GM20431 (cell line): ENCODE results near the gene QRSL1.
"Not testable (repeated sequence)": the region's sequence is repeated elsewhere in the genome, so short reads cannot be mapped to it uniquely, and the experiment has no call there.

ENCODE experiments used
- in situ Hi-C: fragments of 300-500 bp; cut with MseI, MboI; formaldehyde crosslinking; loops from one replicate; pipeline ENCODE4 v1.15.0; 2020; ENCODE audit warnings: low sequenced_read_pairs; ENCODE audit not compliant: unreplicated experiment

The QRSL1 gene

DNA sequence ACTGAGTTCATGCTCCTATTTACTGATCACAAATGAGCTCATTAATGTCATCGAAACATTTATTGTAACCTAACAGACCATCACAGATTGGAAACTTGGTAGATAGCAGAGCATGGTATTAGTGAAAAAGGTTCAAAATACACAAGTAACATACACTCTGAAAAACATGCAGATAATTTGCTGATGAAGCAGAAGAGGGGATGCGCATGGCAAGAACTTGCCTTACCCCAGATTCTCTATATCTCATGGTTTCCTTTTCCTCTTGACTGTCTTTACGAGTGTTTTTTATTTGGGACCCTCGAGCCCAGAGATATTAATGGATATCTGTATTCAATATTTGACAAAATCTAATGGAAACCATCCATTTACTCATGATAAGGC lies 37.6 kb downstream of the QRSL1 start:
- in situ Hi-C loops: no loop called here

- in situ Hi-C loops: no loop called here
Observed at GRCh38 chr6:106670236-106670635, 40.9 kb downstream of the QRSL1 start.

DNA sequence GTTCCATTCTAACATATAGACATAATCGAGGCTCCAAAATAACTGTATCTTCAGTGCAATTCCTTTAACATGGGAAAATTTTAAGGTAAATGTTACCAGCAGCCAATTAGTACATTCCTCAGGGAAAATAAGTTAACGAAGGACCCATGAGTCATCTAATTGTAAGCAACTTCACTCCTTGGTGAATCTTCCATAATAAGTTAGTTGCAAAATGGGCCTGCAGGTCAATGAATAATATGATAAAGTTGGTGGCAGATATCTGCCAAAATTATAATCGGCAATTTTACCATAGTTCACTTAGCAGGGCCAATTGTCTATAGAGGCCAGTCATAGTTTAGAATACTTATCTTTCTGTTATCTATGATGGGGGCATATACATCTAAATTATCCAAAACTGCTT lies 42.3 kb downstream of the QRSL1 start:
- in situ Hi-C loops: no loop called here

GRCh38 chr6:106674541-106675229 lies 45.3 kb downstream of the QRSL1 start:
- in situ Hi-C loops: no loop called here

GRCh38 chr6:106677282-106677681 lies 47.9 kb downstream of the QRSL1 start:
- in situ Hi-C loops: no loop called here

DNA sequence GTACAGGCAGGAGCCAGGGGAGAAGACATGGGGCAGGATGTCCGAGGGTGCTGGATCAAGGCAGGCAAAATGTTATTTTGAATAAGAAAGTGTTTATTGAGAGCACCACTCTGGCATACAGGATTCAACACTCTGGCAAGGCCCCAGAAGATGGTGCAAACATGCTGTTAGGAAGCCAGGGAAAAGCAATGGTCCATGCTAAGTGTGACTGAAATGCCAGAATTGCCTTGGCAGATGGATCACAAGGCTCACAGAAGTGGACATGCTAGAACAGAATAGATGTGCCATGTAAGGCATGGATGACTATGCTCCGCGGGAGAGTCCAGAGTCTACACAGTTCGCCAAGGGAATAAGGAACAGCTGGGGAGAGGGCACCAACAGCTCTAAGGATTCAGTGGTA lies 54.6 kb downstream of the QRSL1 start:
- in situ Hi-C loops: no loop called here

- in situ Hi-C loops: no loop called here
Observed at GRCh38 chr6:106685833-106686232, 56.5 kb downstream of the QRSL1 start.

DNA sequence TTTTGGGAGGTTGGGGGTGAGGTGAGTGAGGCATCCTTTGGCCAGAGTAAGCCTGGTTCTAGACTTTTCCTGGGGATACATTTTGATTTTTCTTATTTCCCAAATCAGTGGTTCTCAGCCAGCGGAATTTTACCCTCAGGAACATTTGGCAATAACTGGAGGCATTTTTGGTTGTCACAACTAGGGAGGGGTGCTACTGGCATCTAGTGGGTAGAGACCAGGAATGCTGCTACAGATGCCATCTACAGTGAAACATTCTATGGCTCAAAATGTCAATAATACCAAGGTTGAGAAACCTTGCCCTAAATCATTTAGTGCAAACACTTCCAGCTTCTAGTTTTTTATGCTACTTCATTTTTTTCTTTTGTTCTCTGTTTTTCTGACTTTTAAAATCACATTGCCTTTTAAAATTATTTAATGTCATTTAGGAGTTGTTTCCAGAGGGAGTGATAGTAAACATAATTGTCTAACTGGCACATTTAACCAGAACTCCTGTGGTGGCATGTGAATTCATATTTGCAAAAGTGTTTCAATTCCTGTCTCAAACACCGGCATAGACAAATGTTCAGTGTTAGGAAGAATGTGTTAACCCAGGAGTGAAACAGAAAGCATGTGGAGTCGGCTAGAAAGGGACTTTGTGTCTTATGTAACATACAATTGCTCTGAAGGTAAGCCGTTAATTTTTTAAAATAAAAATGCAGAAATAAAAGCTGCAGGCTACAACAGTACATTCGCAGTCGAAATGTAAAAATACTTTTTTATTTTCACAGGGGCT lies 59.0 kb downstream of the QRSL1 start:
- in situ Hi-C loops: no loop called here

DNA sequence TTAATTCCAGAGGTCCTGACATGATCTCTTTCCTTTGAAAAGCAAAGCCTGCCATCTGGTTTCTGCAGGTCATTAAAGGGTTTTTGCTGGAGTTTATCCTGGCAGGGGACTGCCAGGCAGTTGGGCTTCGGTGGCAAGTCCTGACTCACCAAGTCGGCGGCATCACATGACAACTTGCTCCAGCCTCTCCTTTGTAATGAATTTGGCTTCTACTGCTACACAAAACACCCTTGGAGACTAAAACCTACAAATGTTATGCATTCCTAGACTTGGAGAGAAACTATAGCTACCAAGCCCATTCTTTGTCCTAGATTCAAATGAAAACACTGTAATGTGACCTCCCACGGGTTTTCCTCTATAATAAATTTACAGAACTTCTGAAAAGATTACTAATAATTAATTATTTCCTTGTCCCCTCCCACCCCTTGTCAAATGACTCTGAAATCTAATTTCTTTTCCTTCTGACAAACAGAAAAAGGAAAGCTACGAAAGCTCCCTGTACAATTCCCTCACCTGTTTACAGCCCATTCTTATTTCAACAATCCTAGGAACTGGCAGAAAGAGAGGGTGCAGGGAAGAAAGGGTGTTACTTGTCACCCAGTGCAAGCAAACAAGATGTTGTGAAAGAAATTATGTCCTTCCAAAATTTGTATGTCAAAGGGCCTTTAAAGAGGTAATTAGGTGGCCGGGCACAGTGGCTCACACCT lies 62.9 kb downstream of the QRSL1 start:
- in situ Hi-C loops: no loop called here

DNA sequence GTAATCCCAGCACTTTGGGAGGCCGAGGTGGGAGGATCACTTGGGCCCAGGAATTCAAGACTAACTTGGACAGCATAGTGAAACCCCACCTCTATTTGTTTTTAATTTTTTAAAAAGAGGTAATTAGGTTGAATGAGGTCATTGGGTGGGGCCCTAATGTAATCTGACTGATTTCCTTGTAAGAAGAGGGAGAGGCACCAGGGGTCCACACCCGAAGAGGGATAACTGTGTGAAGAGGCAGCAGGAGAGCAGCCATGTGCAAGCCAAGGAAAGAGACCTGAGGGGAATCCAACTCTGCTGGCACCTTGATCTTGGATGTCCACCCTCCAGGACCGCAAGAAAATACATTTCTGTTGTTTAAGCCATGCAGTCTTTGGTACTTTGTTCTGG lies 63.4 kb downstream of the QRSL1 start:
- in situ Hi-C loops: no loop called here

DNA sequence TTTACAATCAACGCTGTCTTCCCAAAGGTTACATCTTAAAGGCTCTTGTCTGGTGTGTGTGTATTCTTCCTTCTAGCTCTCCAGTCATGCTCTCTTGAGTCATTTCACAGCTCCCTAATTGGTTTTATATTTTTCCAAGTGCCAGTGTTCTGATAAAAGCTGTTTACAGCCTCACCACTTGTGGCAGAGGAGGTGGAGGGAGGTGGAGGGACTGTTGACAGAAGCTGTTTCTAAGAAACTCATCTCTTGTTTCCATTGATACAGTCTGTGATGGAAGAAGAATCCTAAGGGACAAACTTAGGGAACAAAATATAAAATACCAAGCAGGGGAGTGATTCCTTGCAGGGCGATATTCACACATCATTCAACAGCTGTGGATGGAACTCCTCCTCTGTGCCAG lies 64.0 kb downstream of the QRSL1 start:
- in situ Hi-C loops: no loop called here

GRCh38 chr6:106694343-106694742 lies 65.0 kb downstream of the QRSL1 start:
- in situ Hi-C loops: no loop called here

DNA sequence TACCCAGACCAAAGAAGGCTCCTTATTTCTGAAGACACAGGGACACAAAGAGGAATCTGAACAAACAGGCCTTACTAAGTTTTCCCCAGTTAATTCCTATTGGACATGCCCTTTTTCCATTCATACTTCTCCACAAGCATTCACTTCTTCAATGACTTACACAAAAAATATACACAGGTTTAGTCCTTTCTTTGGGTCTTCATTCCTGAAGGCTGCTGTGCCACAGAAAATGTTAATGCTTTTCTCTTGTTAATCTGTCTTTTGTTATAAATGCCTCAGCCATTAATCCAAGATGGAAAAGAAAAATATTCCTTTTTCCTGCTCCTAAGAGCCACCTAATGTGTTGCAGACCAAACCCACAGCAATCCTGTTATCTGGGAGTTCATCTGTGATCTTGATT lies 71.2 kb downstream of the QRSL1 start:
- in situ Hi-C loops: no loop called here

DNA sequence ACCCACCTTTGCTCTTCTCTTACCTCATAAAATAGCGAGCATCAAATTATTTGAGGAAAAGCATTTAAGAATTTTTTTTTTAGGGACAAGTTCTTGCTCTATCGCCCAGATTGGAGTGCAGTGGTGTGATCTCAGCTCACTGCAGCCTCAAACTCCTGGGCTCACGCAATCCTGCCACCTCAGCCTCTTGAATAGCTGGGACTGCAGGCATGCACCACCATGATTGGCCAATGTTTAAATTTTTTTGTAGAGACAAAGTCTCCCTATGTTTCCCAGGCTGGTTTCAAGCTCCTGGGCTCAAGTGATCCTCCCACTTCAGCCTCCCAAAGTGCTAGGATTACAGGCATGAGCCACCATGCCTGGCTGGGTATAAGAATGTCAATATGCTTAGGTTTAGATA lies 71.8 kb downstream of the QRSL1 start:
- in situ Hi-C loops: not testable (repeated sequence)

DNA sequence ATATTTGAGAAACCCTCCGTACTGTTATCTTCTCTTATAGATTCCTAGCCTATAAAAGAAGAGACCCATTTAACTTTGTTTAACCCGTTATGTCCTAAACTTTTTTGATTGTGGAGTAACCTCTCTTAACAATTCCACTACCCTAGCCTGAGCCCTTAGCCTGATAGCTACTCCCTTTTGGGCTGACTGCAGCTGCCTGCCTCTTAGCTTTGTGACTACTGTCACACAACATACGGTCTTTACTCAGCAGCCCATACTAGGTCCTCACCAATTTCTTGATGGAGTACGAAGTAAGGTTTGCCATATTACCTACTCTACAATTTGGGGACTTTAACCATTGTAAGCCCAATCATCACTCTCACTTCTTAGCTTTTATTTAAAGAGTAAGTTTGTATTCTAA lies 72.7 kb downstream of the QRSL1 start:
- in situ Hi-C loops: no loop called here

DNA sequence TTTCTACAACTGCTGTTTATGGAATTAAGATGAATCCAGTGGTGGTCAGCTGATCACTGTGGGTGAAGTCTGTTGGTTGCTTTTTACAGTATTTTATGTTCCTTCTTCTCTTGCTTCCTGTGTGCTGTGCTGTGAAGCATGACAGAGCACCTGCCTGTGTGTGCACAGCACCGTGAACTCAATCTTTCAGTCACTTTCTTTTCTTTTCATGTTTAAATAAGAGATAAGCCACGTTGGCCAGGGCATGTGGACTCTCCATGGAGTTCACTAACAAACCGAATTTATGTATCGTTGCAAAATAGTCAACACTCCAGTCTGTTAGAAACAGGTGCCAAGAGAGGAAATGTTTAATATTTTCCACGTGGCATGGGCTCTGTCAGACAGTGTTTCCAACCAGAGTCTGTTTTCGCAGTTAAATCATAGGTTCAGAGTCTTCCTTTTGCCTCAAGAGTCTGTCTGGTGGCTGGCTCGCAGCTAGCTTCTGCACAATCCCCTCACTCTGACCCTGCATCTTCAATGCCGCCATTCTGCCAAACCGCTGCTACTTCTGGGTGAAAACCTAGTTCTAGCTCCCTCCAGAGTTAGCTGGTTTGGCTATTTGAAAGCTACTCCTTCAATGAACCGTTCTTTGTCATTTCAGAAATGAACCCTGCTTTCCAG lies 73.2 kb downstream of the QRSL1 start:
- in situ Hi-C loops: no loop called here

DNA sequence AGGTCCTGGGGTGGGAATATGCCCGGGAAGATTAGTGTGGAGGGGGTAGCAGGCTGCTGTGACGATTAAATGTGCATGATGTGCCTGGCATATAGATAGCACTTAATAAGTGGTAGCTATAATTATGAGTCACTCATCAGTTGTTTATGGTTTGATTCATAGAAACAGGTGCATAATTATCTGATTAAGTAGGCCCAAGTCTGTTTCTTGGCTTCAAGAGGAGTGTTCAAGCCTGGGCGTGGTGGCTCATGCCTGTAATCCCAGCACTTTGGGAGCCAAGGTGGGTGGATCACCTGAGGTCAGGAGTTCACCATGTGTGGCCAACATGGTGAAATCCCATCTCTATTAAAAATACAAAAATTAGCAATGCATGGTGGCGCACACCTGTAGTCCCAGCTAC lies 74.9 kb downstream of the QRSL1 start:
- in situ Hi-C loops: no loop called here

DNA sequence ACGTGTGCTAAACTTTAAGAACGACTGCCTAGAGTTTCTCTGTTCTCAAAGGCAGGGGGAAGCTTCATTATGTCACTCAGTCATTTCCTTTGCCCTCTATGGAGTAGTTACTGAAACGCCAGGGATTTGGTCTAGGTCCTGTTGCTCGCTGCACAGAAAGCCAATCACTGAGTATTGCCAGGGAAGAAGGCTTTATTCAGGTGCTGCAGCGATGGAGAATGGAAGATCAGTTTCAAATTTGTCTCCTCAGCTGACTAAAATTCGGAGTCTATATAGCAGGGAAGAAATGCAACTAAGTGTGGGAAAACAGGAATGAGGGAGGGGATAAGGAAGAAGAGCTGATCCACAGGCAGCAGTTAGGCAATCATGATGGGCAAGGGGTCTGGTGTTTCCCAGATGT lies 75.8 kb downstream of the QRSL1 start:
- in situ Hi-C loops: no loop called here

- in situ Hi-C loops: no loop called here
Observed at GRCh38 chr6:106710580-106710979, 81.2 kb downstream of the QRSL1 start.

GRCh38 chr6:106714281-106714680 lies 84.9 kb downstream of the QRSL1 start:
- in situ Hi-C loops: no loop called here

DNA sequence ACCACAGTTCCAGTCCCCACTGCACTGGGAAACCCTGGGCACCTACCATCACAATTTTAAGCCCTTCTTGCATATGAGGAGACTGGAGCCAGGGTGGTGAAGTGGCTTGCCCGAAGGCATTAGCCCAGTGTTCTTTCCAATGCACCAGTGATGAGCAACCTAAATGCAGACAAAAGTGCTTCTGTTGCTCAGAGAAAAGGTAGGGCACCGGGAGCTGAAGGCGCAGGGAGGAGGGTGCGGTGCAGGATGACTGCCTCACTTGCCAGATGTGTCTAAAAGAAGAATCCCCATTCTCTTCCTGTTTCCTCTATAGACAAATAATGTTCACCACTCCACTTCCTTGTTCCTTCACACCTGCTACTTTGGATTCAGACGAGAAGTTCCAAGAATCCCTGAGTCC lies 86.5 kb downstream of the QRSL1 start:
- in situ Hi-C loops: no loop called here
